HG03135 (cell line): ENCODE results near the gene INPP4A.
"Not testable (repeated sequence)": the region's sequence is repeated elsewhere in the genome, so short reads cannot be mapped to it uniquely, and the experiment has no call there.

Experiments used
- ATAC-seq: cut with Tn5 transposase; IDR thresholded peaks from one replicate; pipeline ENCODE4 v1.9.1; 2021; ENCODE audit warnings: mild to moderate bottlenecking, moderate library complexity; ENCODE audit not compliant: unreplicated experiment

The INPP4A gene

DNA sequence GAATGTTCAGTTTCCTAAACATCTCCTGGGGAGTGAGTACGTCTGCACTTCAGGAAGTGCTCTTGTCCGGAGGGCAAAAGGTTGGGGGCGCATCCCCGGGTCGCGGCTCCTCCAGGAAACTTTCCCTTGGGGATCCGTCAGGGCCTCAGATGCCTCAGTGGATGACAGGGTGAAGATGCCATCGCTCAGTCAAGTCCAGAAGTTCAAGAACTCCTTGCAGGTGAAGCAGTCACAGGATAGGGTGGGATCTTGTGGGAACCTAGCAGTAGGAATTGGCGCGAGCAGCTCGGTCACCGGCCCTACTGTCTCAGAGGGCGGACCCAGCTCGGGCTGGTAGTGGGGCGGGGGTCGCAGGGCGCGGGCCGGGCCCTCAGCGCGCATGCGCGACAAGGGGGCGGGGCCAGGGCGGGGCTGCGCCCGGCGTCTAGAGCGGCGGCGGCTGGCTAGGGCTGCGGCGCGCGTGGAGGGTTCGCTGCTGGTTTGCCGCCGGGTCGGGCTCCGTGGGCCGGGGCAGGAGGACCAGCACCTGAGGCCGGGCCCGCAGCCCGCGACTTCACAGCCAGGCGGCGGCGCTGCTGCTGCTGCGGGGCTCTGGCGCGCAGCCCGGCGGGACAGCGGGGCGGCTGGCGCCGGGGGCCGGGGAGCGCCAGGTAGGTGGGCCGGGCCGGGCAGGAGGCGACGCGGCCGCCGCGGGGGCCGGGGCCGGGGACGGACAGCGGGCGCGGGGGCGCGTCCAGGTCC is at the start of gene INPP4A:
TSS of gene INPP4A (plus strand) at position 423 of the 741 bp plus-strand sequence. CDS start 75,191 bp downstream, outside the sequence.
- peak; percentile 83 for ATAC-seq

DNA sequence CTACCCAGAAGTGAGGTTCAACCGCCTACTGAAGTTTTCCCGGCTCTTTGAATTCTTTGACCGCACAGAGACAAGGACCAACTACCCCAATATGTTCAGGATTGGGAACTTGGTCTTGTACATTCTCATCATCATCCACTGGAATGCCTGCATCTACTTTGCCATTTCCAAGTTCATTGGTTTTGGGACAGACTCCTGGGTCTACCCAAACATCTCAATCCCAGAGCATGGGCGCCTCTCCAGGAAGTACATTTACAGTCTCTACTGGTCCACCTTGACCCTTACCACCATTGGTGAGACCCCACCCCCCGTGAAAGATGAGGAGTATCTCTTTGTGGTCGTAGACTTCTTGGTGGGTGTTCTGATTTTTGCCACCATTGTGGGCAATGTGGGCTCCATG is 48.7 kb upstream of the INPP4A start:
- no peak for ATAC-seq

- no peak for ATAC-seq
These were observed 47.8 kb upstream of the INPP4A start for GRCh38 chr2:98396745-98397355.

DNA sequence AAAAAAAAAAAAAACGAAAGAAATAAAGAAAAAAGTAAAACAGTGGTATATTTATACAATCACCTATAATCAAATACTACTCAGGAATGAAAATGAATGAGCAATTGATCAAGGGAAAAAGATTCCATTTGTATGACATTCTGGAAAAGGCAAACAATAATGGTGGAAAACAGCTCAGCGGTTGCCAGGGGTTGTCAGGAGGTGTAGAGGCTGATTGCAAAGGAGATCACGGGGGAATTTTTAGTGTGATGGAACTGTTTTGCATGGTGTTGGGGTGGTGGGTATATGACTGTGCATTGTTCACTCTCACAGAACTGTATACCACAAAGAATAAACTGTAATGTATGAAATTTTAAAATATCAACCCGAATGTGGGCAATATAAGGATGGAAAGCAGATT is 45.5 kb upstream of the INPP4A start:
- ATAC-seq: no peak

- no peak for ATAC-seq
These were observed 40.8 kb upstream of the INPP4A start for GRCh38 chr2:98403878-98404277.

- ATAC-seq: no peak
These were observed 40.0 kb upstream of the INPP4A start for GRCh38 chr2:98404556-98405250.

GRCh38 chr2:98405301-98405700 is 39.4 kb upstream of the INPP4A start:
- no peak for ATAC-seq

- no peak for ATAC-seq
These were observed 36.5 kb upstream of the INPP4A start for GRCh38 chr2:98408155-98408554.

- peak; percentile 70 for ATAC-seq
These were observed 31.8 kb upstream of the INPP4A start for GRCh38 chr2:98412751-98413458.

GRCh38 chr2:98414246-98414645 is 30.4 kb upstream of the INPP4A start:
- ATAC-seq: not testable (repeated sequence)

- not testable (repeated sequence) for ATAC-seq
These were observed 28.9 kb upstream of the INPP4A start for GRCh38 chr2:98415719-98416248.

GRCh38 chr2:98416383-98417159 is 28.1 kb upstream of the INPP4A start:
- ATAC-seq: no peak

GRCh38 chr2:98419544-98419943 is 25.1 kb upstream of the INPP4A start:
- ATAC-seq: no peak

- no peak for ATAC-seq
These were observed 24.5 kb upstream of the INPP4A start for GRCh38 chr2:98419977-98420725.

DNA sequence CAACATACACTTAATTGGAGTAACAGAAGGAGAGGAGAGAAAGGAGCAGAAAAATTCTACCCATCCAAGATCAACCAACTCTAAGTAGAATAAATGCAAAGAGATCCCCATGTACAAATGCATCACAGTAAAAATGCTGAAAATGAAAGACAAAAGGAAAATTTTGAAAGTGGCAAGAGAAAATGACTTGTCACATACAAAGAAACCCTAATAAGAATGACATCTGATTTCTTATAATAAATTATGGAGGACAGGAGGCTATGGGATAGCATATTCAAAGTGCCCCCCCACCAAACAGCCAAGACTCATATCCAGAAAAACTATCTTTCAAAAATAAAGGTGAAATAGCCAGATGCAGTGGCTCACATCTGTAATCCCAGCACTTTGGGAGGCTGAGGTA is 22.2 kb upstream of the INPP4A start:
- no peak for ATAC-seq

- no peak for ATAC-seq
These were observed 17.9 kb upstream of the INPP4A start for GRCh38 chr2:98426771-98427170.

DNA sequence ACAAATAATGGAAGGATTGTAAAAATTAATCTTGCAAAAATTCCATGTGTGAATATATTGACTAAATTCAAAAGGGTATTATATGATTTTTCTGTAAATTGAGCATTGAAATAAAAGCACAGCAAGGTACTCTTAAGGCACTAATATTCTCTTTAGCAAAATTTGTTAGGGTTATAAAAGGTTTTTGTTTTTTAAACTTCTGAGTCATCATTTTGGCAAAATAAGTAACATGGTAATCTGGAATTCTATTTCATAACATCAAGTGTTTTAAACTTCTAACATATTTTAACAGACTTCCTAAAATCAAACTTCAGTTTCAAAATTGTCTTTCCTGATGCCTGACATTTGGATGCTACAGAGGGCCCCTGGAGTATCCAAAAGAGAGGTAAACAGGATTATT is 12.5 kb upstream of the INPP4A start:
- ATAC-seq: no peak

DNA sequence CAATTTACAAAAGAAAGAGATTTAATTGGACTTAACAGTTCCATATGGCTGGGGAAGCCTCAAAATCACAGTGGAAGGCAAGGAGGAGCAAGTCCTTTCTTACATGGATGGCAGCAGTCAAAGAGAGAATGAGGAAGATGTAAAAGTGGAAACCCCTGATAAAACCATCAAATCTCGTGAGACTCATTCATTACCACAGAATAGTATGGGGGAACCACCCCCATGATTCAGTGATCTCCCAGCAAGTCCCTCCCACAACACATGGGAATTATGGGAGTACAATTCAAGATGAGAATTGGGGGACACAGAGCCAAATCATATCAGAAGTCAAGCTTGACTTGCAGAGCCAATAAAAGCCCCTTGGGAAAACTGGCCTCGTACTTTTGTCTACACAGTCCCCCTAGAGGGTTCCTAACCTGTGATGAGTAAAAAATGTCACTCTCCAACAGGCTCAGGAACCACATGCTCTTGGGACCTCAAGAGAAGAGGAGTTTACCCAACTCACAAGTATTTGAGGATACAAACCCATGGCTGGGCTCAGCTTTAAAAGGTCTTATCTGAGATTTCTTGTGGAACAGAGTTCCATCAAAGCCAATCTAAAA is 11.2 kb upstream of the INPP4A start:
- ATAC-seq: no peak

DNA sequence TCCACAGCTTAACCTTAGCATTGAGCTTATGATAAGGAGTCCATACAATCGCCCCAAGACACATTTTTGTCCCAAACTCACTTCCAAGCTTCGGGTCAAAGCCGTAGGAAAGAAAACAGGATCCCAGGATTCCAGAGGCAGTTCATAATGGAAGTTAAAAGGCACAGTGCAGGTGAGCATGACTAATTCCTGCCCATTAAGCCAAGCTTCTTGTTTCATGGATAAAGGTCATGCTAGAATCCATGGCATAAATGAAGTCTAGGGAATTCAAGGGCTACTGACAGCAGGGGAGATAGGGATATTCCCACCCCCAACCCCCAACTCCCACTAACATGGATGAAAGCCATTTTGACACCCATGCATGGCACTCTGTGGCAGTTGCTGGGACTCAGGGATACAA is 10.2 kb upstream of the INPP4A start:
- ATAC-seq: no peak
